ENCODE measurements around the gene PLEKHM3.

- TF ChIP-seq CTCF (IDR thresholded peaks at IDR 0.05; ENCODE audit: insufficient read depth, low read length, poor library complexity, severe bottlenecking): no peak
- no peak for TF ChIP-seq EZH2phosphoT487 (conservative IDR thresholded peaks at IDR 0.05; ENCODE audit: low read length)
These were observed 157.4 kb downstream of the PLEKHM3 start for GRCh38 chr2:207867905-207868304.
